B cell (primary cell): ENCODE data around the gene VAPB. TPM values are rescaled to one million over a fixed set of nuclear protein-coding genes. Genes with fewer than 3 reads are reported as not detected.

Source experiments
- ATAC-seq: fragments of 200-7000 bp; cut with Tn5 transposase; one replicate; pipeline ENCODE4 v1.10.0; 2021; ENCODE audit warnings: low read depth, mild to moderate bottlenecking, moderate number of reproducible peaks, moderate library complexity
- CTCF ChIA-PET: fragments of 350-600 bp; sonication (Branson Sonifier 250); formaldehyde crosslinking; loops from one replicate; lab custom pipeline; 2021; ENCODE audit warnings: antibody characterized with exemption, inconsistent platforms; lab: Charles Lee
- POLR2A ChIA-PET: fragments of 350-600 bp; sonication (Branson Sonifier 250); formaldehyde crosslinking; loops from one replicate; lab custom pipeline; 2021; ENCODE audit warnings: antibody characterized with exemption; lab: Charles Lee
- DNase-seq: peaks from one replicate; pipeline ENCODE4 v3.0.0; 2013
- H2AFZ ChIP-seq: 2 replicates; pipeline ENCODE4 v1.6.1; 2012; ENCODE audit warnings: mild to moderate bottlenecking, low read depth, low read length; ENCODE audit not compliant: insufficient read depth, poor library complexity, severe bottlenecking
- H3K27ac ChIP-seq, 2 donors: 1 replicate in 1 of 2; 2 replicates in 1 of 2; pipeline ENCODE4 v1.5.1; 2012 to 2013; ENCODE audit warnings: low read length in 2 of 2, mild to moderate bottlenecking in 2 of 2, moderate library complexity in 1 of 2
- H3K27me3 ChIP-seq, 4 experiments: fragments of 200-600 bp in 1 of 4; sonication (generic) in 1 of 4; replicated peaks in 1 of 4; 1 replicate in 2 of 4; 2 replicates in 2 of 4; pipeline versions ENCODE4 v1.6.1 to v1.7.0; 2013 to 2016; ENCODE audit warnings: low read length in 3 of 4, mild to moderate bottlenecking in 2 of 4, mixed read lengths in 1 of 4, moderate library complexity in 1 of 4; ENCODE audit not compliant: insufficient read depth in 4 of 4, control insufficient read depth in 3 of 4; ENCODE audit errors: control extremely low read depth in 1 of 4
- H3K36me3 ChIP-seq, 2 experiments: replicated peaks in 1 of 2; 1 replicate in 1 of 2; 2 replicates in 1 of 2; pipeline versions ENCODE4 v1.6.1 to v1.7.1; 2013; ENCODE audit warnings: low read length in 1 of 2; ENCODE audit not compliant: insufficient read depth in 2 of 2, control insufficient read depth in 1 of 2; ENCODE audit errors: control extremely low read depth in 1 of 2, extremely low read depth in 1 of 2
- H3K4me1 ChIP-seq, 2 donors: fragments of 200-600 bp in 1 of 2; sonication (generic) in 1 of 2; 1 replicate in 1 of 2; 2 replicates in 1 of 2; pipeline versions ENCODE4 v1.5.1 to v1.6.1; 2013 to 2017; ENCODE audit warnings: low read length in 2 of 2; ENCODE audit not compliant: control insufficient read depth in 2 of 2, insufficient read depth in 2 of 2
- H3K4me2 ChIP-seq: replicated peaks from 2 replicates; pipeline ENCODE3; 2012; ENCODE audit warnings: mild to moderate bottlenecking, low read depth, low read length; ENCODE audit not compliant: poor library complexity, severe bottlenecking
- H3K4me3 ChIP-seq, 5 experiments: fragments of 200-600 bp in 1 of 5; sonication (generic) in 1 of 5; 1 replicate in 3 of 5; 2 replicates in 2 of 5; pipeline versions ENCODE4 v1.5.1 to v1.7.0; 2011 to 2016; ENCODE audit warnings: low read length in 4 of 5, mild to moderate bottlenecking in 4 of 5, low read depth in 2 of 5, control low read depth in 1 of 5, moderate library complexity in 1 of 5; ENCODE audit not compliant: insufficient read depth in 1 of 5; ENCODE audit errors: control extremely low read depth in 1 of 5, extremely low read depth in 1 of 5
- H3K79me2 ChIP-seq: fragments of 200-600 bp; sonication (generic); one replicate; pipeline ENCODE4 v1.6.0; 2016; ENCODE audit warnings: low read length; ENCODE audit not compliant: control insufficient read depth, insufficient read depth
- H3K9ac ChIP-seq: fragments of 200-600 bp; sonication (generic); 2 replicates; pipeline ENCODE4 v1.6.1; 2017; ENCODE audit warnings: mild to moderate bottlenecking, low read length, moderate library complexity
- H3K9me3 ChIP-seq, 3 donors: one replicate each; pipeline versions ENCODE4 v1.6.1 to v1.7.1; 2013; ENCODE audit warnings: low read length in 2 of 3; ENCODE audit not compliant: control insufficient read depth in 2 of 3, insufficient read depth in 1 of 3; ENCODE audit errors: control extremely low read depth in 1 of 3
- H4K20me1 ChIP-seq: 2 replicates; pipeline ENCODE4 v1.6.0; 2012; ENCODE audit warnings: mild to moderate bottlenecking, low read length; ENCODE audit not compliant: insufficient read depth, control insufficient read depth, poor library complexity, severe bottlenecking
- H3K27ac Mint-ChIP-seq: one replicate; pipeline ENCODE4 v1.8.0; 2021; ENCODE audit warnings: mixed read lengths
- H3K27me3 Mint-ChIP-seq: one replicate; pipeline ENCODE4 v1.8.0; 2021; ENCODE audit warnings: mixed read lengths
- H3K4me1 Mint-ChIP-seq: one replicate; pipeline ENCODE4 v1.8.0; 2021; ENCODE audit warnings: mixed read lengths
- H3K4me3 Mint-ChIP-seq: one replicate; pipeline ENCODE4 v1.8.0; 2021; ENCODE audit warnings: mixed read lengths
- H3K9me3 Mint-ChIP-seq: one replicate; pipeline ENCODE4 v1.8.0; 2022; ENCODE audit warnings: mixed read lengths; ENCODE audit not compliant: insufficient read depth
- EZH2 ChIP-seq: IDR thresholded peaks from 2 replicates; pipeline ENCODE4 v1.6.1; 2012; ENCODE audit warnings: borderline replicate concordance, low read depth, mild to moderate bottlenecking, moderate library complexity, low read length; ENCODE audit not compliant: insufficient read depth, poor library complexity, severe bottlenecking
- WGBS: methylation state at CpG from one replicate; pipeline ENCODE4 v1.1.5; 2013; ENCODE audit warnings: missing lambda C conversion rate; ENCODE audit not compliant: insufficient coverage; 5-methylcytosine and 5-hydroxymethylcytosine counted together
- intact Hi-C: fragments of 100-400 bp; cut with micrococcal nuclease; formaldehyde crosslinking; loops from one replicate; pipeline ENCODE4 v1.10.0; 2022
- polyA plus RNA-seq: library from polyadenylated mRNA; depleted of rRNA; stranded (reverse); fragments of >200 nt; gene quantifications from 2 replicates; pipeline ENCODE4 v1.2.3, GENCODE V29; 2012
- total RNA-seq, 2 donors: library from RNA; stranded (reverse); fragments of 120-200 nt in 1 of 2; gene quantifications; 1 replicate in 1 of 2; 2 replicates in 1 of 2; pipeline versions ENCODE4 v1.2.3 to v1.2.4, GENCODE V29; 2013 to 2022
- TF ChIP-seq, protein P1 (sequence below): fragments of 200-600 bp; IDR thresholded peaks from one replicate; pipeline ENCODE4 v1.8.0; 2022; ENCODE audit warnings: antibody characterized with exemption, mild to moderate bottlenecking

Gene VAPB
- total and polyA plus RNA-seq, 2 donors (not counting 1 experiment from before 2014, with no cell fraction given): 19.5 to 26.4 TPM

DNA sequence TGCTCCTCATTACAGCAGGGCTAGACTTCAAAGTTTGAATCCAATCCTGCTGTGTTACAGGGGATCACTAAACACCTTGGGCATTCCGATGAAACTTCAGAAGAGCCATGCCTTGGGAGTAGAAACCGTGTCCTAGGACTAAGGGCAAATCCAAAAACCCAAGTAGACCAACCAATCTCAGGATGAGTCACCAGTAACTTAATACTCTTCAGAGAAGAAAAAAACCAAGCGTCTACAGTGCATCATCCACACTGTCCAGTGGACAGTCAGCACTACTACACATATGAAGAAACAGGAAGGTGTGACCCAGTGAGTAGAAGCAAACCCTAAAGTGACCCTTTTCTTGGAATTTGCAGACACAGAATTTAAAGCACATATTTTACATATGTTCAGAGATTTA, 39.5 kb upstream of the VAPB start:
- WGBS: 87% methylated on average over 3 of the region's 3 CpGs

DNA sequence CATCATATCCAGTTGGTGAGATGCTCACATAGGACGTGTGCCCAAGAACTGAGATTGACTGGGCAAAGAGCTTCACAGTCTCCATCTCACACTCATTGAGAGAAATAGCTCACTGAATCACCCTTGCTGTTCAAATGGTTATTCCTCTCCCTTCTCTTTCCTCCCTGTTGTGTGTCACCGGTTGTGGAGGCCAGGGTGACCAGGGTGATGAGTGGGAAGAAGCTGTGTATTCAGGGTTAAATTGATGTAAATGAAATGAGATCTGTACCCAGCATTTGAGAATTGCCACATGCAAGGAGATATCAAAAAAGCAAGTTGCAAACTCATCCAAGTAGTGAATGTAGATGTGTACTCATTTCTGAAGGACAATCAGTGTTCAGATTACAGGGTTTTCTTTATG, 36.6 kb upstream of the VAPB start:
- Histone ChIP-seq H3K9me3 (no peaks in the 10 kb centered on the region), H3K4me1 (no peaks in the 10 kb centered on the region), H4K20me1 (no peaks in the 10 kb centered on the region), H3K4me2 (no peak overlapping the region), H3K27me3 (no peaks in the 10 kb centered on the region), H3K79me2 (no peaks in the 10 kb centered on the region), H3K9ac (no peak overlapping the region), H3K4me3 (no peak overlapping the region), H3K27ac (no peak overlapping the region), H3K36me3 (peaks cover 0 to 27% of the 10 kb centered on the region in 2 experiments), H2AFZ (no peak overlapping the region)
- H3K4me3 Mint-ChIP-seq: no peak overlapping the region
- intact Hi-C loops: no loop called here
- DNase-seq (no peak), ATAC-seq (no peak)
- H3K4me1 Mint-ChIP-seq: no peaks in the 10 kb centered on the region
- no peaks in the 10 kb centered on the region for H3K9me3 Mint-ChIP-seq
- POLR2A ChIA-PET: no interaction called here
- no peak overlapping the region for H3K27ac Mint-ChIP-seq
- TF ChIP-seq, protein P1, sequence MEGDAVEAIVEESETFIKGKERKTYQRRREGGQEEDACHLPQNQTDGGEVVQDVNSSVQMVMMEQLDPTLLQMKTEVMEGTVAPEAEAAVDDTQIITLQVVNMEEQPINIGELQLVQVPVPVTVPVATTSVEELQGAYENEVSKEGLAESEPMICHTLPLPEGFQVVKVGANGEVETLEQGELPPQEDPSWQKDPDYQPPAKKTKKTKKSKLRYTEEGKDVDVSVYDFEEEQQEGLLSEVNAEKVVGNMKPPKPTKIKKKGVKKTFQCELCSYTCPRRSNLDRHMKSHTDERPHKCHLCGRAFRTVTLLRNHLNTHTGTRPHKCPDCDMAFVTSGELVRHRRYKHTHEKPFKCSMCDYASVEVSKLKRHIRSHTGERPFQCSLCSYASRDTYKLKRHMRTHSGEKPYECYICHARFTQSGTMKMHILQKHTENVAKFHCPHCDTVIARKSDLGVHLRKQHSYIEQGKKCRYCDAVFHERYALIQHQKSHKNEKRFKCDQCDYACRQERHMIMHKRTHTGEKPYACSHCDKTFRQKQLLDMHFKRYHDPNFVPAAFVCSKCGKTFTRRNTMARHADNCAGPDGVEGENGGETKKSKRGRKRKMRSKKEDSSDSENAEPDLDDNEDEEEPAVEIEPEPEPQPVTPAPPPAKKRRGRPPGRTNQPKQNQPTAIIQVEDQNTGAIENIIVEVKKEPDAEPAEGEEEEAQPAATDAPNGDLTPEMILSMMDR: no peak
- no peak for TF ChIP-seq EZH2
- CTCF ChIA-PET: no interaction called here
- H3K27me3 Mint-ChIP-seq: no peaks in the 10 kb centered on the region
- WGBS: 80% methylated on average over 1 of the region's 2 CpGs

More for the DNA sequence above, 39.5 kb upstream of the VAPB start:
- H3K27ac Mint-ChIP-seq: no peak overlapping the region
- no peak overlapping the region for H2AFZ ChIP-seq
- ChIA-PET POLR2A (no interaction called here), CTCF (no interaction called here)
- no peaks in the 10 kb centered on the region for H3K27me3 Mint-ChIP-seq
- H3K27ac ChIP-seq: no peak overlapping the region
- peaks cover 6 to 40% of the 10 kb centered on the region in 2 experiments for H3K36me3 ChIP-seq
- H3K4me2 ChIP-seq: no peak overlapping the region
- H3K4me1 ChIP-seq: no peaks in the 10 kb centered on the region
- H3K9ac ChIP-seq: no peak overlapping the region
- ATAC-seq (no peak), DNase-seq (no peak)
- H3K4me1 Mint-ChIP-seq: no peaks in the 10 kb centered on the region
- no peaks in the 10 kb centered on the region for H3K27me3 ChIP-seq
- no peaks in the 10 kb centered on the region for H3K79me2 ChIP-seq
- H3K4me3 Mint-ChIP-seq: no peak overlapping the region
- H4K20me1 ChIP-seq: peaks cover 18% of the 10 kb centered on the region
- H3K9me3 ChIP-seq: no peaks in the 10 kb centered on the region
- no peak for TF ChIP-seq EZH2
- TF ChIP-seq, protein P1: no peak
- H3K4me3 ChIP-seq: no peak overlapping the region
- no peaks in the 10 kb centered on the region for H3K9me3 Mint-ChIP-seq
- intact Hi-C loops: no loop called here
